HG03196 (cell line): ENCODE results near the gene SGMS1.

Source experiments
- ATAC-seq: cut with Tn5 transposase; IDR thresholded peaks from one replicate; pipeline ENCODE4 v1.9.1; 2021; ENCODE audit not compliant: unreplicated experiment

Gene SGMS1

GRCh38 chr10:50636618-50637579 is 13.1 kb upstream of the SGMS1 start:
- ATAC-seq, result peak; percentile 87

DNA sequence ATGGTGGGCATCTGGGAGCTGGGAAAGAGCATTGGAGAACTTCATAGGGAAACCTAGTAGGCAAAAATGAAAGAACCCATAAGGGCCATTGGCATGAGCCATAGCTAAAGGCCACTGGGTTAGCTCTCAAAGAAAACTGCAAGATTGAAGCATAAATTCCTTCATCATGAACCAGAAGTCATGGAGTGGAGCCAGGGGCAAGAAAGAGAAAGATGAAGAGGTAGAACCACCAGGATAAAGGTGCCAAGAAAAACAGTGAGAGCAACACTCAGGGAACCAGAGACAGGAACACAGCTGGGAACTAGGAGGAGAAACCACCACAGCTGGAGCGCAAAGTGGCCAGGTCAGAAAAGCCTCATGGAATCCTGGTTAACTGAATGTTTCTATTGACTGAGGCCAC is 11.5 kb upstream of the SGMS1 start:
- ATAC-seq, result no peak

DNA sequence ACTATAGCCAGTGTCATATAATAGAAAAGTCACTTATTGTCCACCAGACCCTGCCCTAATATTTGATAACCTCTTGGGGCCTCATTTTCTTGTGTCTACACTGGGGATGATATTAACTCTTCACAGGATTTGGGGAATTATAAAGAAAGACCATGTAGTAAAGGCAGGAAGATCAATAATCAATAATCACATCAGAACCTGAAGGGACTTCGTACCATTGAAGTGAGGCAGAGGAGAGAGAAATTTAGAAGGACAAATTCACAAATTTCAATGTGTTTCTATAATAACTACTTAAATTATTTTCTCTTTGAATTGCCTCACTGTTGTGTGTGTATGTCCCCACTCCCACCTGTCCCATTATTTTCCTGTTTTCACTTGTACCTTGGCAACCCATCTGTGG is 10.7 kb upstream of the SGMS1 start:
- no peak for ATAC-seq

DNA sequence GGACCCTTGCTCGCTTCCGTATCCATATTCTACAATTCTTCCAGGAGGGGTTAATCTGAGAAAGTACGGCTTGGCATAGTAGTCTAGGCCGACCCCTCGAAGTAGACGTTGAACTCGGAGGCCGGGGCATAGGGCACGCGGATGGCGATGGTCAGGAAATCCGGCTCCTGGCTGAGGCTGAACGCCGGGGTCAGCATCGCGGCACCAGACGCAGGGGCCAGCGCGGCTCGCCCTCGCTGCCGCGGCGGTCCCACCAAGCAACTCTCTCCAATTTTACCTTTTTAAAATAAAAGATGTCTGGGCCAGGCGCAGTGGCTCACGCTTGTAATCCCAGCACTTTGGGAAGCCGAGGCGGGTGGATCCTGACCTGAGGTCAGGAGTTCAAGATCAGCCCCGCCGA is 7.3 kb upstream of the SGMS1 start:
- ATAC-seq, result no peak

DNA sequence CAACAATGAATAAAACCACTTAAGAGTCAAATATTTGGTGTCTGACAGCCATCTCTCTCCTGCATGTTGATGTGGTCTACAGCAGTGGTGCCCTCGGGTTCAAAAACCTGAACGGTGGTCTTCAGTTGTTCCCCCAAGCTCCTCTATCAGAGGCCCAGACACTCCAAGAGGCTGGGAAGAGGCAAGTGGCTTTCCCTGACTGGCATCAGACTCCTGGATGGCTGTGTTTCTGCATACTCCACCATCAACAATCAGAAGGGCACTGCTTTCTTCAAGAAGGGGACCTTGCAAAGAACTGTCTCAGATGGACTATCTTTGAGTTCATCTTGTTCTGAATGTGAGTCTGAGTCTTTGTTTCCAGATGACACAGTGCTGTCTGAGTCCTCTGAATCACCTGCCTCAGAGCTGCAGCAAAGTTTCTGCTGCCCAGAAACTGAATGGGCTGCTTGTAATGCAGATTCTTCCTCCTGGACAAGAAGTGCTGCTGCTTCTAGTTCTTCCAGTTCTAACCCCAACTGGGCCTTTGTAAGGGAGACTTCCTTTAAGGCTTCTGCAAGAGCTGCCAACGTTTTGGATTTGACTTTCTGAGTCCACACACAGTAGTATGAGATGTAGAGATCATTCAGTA is 5.9 kb upstream of the SGMS1 start:
- ATAC-seq, result no peak

GRCh38 chr10:50627896-50628295 is 4.1 kb upstream of the SGMS1 start:
- ATAC-seq, result no peak

GRCh38 chr10:50627443-50627842 is 3.7 kb upstream of the SGMS1 start:
- no peak for ATAC-seq

DNA sequence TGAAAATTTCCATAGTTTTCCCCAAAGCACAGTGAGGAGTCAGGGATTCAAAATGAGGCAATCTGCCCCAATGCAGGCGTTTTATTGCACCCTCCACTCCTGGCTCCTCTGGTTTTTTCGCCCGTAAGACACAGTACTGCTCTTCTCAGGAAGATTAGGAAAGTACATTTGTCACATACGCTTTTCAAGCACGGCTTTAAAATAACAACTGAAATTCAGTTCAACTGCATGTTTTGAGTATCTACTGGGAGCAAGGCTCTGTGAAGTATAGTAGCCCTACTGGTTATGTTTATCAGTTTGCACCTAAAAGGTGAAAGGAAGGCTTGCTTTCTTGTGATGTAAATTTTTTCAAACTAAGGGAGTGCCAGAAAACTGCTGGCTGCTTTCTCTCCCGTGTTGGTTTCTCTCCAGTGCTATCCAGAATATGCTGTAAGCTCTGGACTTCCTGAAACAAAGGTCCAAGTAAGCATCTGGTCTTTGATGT is 1.9 kb upstream of the SGMS1 start:
- no peak for ATAC-seq

- ATAC-seq, result peak; percentile 44
These were observed 1.2 kb upstream of the SGMS1 start for GRCh38 chr10:50624866-50625501.

DNA sequence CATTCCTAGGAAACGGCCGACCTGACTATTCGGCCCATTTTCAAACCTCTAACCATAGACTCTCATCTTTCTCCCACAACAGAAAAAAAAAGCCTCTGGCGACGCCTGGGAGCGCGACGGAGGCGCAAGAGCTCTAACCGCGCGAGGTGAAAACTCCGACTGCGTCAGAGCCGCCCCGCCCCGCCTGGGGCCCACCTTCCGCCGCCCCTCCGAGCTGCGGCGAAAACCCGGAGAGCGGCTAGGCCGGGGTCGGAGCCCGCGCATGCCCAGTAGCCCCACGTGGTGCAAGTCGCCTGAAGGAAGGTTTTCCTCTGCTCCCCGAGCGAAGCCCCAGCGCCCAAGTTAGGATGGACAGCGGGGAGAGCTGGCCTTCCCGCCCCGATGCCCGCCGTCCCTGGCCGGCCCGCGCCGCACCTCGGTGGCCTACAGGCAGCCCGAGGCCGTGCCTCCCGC is 683 bp upstream of the SGMS1 start:
- peak; percentile 58 for ATAC-seq

- peak; percentile 6 for ATAC-seq
These were observed 772 bp downstream of the SGMS1 start for GRCh38 chr10:50622706-50623662.

DNA sequence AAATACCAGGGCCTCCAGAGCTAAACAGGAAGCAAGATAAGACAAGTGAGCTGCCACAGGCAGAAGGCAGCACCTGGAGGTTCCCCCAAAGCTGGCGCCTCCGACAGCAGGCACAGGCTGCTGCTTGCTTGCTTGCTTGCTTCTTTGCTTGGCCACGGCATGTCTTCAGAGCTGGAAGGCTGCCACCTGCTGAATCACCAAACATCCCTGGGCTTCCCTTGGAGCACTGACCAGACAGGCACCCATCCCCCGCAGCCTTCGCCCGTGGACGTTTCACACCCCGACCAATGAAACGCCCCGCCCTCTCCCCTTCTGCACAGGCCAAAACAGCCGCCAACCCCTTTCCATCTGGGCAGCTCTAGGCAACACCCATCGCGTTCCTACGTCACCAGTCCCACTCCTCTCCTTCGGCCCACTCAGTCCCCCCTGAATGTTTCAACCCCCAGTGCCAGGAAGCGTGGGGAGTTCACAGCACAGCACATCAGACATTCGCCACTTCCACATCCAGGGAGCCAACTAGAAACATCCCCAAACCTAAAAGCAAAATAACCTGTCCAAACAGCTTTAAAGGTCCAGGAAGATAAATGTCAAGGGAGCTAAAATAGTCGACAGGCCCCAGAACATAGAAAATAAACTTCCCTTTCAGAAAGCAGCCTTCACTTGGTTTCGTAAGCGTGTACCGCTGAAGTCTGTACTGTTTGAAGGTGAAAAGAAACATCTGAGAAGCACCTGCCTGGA is 1.6 kb downstream of the SGMS1 start:
- peak; percentile 32 for ATAC-seq

GRCh38 chr10:50620899-50621298 is 2.9 kb downstream of the SGMS1 start:
- ATAC-seq, result no peak

DNA sequence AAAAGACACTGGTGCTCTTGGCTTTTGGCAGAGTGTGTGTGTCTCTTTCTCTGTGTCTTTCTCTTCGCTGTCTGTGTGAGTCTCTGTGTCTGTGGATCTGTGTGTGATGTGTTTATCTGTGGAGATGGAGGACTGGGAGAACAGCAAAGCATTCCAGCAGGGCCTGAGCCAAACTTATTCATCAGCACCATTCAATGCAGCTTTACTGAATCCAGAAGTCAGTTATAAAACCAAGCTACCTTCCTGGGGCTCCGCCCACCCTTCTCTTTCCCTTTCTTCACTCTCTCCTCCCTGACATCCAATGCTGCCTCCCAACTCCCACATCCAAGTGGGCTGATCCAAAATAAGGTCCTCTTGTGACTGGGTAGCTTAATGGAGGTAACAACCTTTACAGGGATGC is 3.9 kb downstream of the SGMS1 start:
- no peak for ATAC-seq

GRCh38 chr10:50619166-50619565 is 4.6 kb downstream of the SGMS1 start:
- ATAC-seq, result no peak

GRCh38 chr10:50618624-50619023 is 5.1 kb downstream of the SGMS1 start:
- ATAC-seq, result no peak

DNA sequence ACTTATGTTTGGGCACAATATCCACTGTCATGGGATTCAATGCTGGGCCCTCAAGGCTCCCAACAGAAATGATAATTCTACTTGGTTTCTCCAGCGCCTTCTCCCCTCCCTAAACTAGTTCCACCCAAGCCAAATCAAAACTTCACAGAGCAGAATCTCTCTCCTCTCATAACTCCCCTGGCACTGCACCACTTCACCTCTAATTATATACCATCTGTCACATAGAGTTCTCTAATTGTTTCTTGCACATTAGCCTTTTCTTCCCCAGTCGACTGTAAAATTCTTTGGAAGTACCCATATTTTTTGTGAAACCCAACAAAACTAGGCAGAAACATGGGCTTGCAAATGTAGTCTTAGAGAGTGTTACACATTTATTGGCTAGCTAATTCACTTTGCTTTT is 8.1 kb downstream of the SGMS1 start:
- ATAC-seq, result no peak

DNA sequence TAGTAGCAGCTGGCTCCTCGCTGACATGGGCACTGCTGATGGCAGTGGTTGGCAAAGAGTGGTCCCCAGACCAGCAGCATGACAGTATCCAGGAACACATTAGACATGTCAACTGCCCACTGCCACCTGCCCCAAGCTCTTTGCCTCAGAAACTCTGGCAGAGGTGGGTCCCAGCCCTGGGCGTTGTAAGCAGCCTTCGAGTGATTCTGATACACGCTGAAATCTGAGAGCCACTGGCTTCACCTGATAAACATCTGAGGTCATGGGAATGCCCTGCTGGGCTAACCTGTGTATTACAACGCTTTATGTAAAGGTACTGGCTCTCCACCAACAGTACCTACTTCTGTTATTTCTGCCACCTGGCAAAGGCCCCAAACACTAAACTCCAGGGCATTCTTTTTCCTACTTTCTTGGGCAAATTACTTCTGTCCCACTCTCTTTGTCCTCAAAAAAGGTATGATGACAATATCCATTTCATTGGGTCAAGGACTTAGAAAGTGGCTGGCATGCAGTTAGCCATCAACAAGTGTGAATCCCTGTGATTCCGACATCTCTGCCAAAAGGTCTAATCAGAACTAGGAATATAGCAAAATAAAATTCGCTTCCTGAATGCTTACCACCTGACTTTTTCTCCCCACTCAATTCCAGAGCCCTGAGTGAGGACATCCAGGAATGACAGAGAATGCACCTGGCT is 9.2 kb downstream of the SGMS1 start:
- no peak for ATAC-seq

DNA sequence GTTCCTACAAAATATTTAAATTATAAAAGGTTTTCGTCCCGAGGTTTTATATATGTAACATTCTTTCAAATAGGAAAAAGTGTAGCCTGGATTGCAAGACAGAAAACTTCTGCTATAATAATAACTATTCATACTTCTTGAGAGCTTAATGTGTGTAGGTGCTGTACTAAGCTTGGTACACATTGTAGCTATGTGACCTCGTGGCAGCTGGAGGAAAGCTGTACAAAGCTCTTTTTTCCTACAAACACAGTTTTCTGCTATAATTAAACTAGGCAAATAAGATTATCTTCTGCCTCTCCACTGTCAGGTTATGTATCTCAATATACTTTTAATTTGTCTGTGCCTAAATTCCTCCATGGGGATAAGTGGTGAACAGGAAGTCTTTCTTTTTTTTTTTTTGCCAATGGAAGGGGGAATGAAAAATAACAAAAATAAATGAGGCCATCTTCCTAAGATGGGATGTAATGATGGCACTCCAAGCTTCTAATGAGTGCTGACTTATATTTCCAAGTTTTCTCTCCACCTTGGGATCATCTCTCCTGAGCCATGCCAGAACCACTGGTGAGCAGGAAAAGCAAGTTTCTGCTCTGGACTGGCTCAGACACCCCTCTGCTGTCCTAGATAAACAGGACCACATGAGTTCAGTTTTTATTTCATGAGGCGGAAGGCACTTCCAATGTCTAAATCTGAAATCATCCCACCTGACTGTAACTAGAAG is 9.9 kb downstream of the SGMS1 start:
- no peak for ATAC-seq
